Loucy (cell line): ENCODE results near the gene FCHO1.

Experiments used
- H2AFZ ChIP-seq: fragments of 200-600 bp; sonication (generic); 2 replicates; pipeline ENCODE4 v1.6.0; 2016; ENCODE audit warnings: antibody characterized with exemption, mild to moderate bottlenecking, low read length, moderate library complexity
- H3F3A ChIP-seq: fragments of 200-600 bp; 2 replicates; pipeline ENCODE4 v1.6.0; 2016; ENCODE audit warnings: antibody characterized with exemption, low read depth, mild to moderate bottlenecking
- H3K27me3 ChIP-seq: fragments of 200-600 bp; sonication (generic); 2 replicates; pipeline ENCODE4 v1.6.1; 2014; ENCODE audit warnings: low read length, mild to moderate bottlenecking; ENCODE audit not compliant: insufficient read depth, poor library complexity, severe bottlenecking
- H3K36me3 ChIP-seq: fragments of 200-600 bp; sonication (generic); 2 replicates; pipeline ENCODE4 v1.6.1; 2016; ENCODE audit warnings: low read length; ENCODE audit not compliant: insufficient read depth
- H3K4me1 ChIP-seq: fragments of 200-600 bp; sonication (generic); 2 replicates; pipeline ENCODE4 v1.5.1; 2014; ENCODE audit warnings: low read length, mild to moderate bottlenecking; ENCODE audit not compliant: insufficient read depth, poor library complexity, severe bottlenecking
- H3K4me2 ChIP-seq: fragments of 200-600 bp; sonication (generic); 2 replicates; pipeline ENCODE4 v1.6.0; 2014; ENCODE audit warnings: antibody characterized with exemption, low read length, low read depth, mild to moderate bottlenecking; ENCODE audit not compliant: poor library complexity, severe bottlenecking
- H3K4me3 ChIP-seq: fragments of 200-600 bp; sonication (generic); 2 replicates; pipeline ENCODE4 v1.5.1; 2014; ENCODE audit warnings: low read length, mild to moderate bottlenecking, mixed read lengths; ENCODE audit not compliant: poor library complexity, severe bottlenecking
- H3K79me2 ChIP-seq: fragments of 200-600 bp; sonication (generic); 2 replicates; pipeline ENCODE4 v1.6.1; 2014; ENCODE audit warnings: low read length; ENCODE audit not compliant: insufficient read depth
- H3K9ac ChIP-seq: fragments of 200-600 bp; sonication (generic); 2 replicates; pipeline ENCODE4 v1.6.0; 2014; ENCODE audit warnings: mild to moderate bottlenecking, low read depth, low read length, moderate library complexity; ENCODE audit not compliant: poor library complexity, severe bottlenecking
- H3K9me2 ChIP-seq: fragments of 200-600 bp; sonication (generic); replicated peaks from 2 replicates; pipeline ENCODE4 v1.6.1; 2016; ENCODE audit warnings: low read depth, low read length, mixed read lengths
- H3K9me3 ChIP-seq: fragments of 200-600 bp; sonication (generic); 2 replicates; pipeline ENCODE4 v1.6.1; 2014; ENCODE audit warnings: mild to moderate bottlenecking, antibody characterized with exemption, low read length, low read depth; ENCODE audit not compliant: insufficient read depth
- H4K20me1 ChIP-seq: fragments of 200-600 bp; sonication (generic); 2 replicates; pipeline ENCODE4 v1.6.0; 2014; ENCODE audit warnings: antibody characterized with exemption, low read length, mild to moderate bottlenecking; ENCODE audit not compliant: insufficient read depth, poor library complexity, severe bottlenecking
- CTCF ChIP-seq: fragments of 200-600 bp; sonication (generic); conservative IDR thresholded peaks from 2 replicates; pipeline ENCODE4 v1.5.1; 2014; ENCODE audit warnings: mild to moderate bottlenecking, antibody characterized with exemption, low read length
- EZH2phosphoT487 ChIP-seq: fragments of 200-600 bp; IDR thresholded peaks from 2 replicates; pipeline ENCODE4 v1.6.1; 2018; ENCODE audit warnings: antibody characterized with exemption, mild to moderate bottlenecking, moderate library complexity, borderline replicate concordance

FCHO1 gene

DNA sequence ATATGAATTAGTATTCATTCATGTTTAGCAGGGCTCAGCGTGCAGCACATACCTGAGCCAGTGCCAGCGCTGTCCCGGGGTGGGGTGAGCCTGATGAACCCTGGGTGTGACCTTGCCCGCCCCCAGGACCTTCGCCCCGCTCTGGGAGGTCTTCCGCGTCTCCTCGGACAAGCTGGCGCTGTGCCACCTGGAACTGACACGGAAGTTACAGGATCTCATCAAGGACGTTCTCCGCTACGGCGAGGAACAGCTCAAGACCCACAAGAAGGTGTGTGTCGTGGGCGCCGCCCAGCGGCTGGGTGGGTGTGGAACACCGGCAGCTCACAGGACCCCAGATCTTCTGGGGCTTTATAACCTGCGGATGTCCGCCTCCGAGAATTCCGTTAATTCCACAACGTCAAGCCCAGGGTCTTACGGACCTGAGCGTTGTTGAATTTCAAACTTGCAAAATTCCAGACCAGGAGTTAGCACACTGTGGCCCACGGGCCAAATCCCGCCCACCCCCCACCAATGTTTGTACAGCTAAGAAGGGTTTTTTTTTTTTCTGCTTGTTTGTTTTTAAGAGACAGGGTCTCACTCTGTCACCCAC lies 15.4 kb downstream of the FCHO1 start:
- Histone ChIP-seq H3K36me3 (peaks cover 50% of the 10 kb centered on the region; the same call in 1 of the 2 replicates), H3K4me1 (no peaks in the 10 kb centered on the region), H2AFZ (no peak overlapping the region), H3K4me2 (no peak overlapping the region), H3K27me3 (no peaks in the 10 kb centered on the region), H3K79me2 (no peaks in the 10 kb centered on the region), H3F3A (no peaks in the 10 kb centered on the region), H4K20me1 (no peaks in the 10 kb centered on the region), H3K9ac (no peak overlapping the region), H3K4me3 (no peak overlapping the region), H3K9me2 (no peaks in the 10 kb centered on the region), H3K9me3 (no peaks in the 10 kb centered on the region)
- no peak for TF ChIP-seq EZH2phosphoT487
- TF ChIP-seq CTCF, result no peak

DNA sequence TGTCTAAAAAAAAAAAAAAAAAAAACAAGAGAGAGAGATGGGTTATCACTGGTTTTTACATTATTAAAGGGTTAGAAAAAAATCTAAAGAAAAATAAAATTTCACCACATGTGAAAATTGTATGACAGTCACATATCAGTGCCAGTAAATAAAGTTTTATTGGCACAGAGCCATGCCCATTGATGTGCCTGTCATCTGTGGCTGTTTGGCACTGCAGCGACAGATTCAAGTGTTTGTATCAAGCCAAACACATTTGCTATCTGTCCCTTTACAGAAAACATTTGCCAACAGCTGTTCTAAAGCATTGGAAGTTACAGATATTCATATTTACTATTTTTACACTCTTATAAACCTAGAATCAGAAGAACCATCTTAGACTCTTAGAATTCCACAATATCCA lies 16.3 kb downstream of the FCHO1 start:
- Histone ChIP-seq H3K4me1 (no peaks in the 10 kb centered on the region), H3K9me2 (no peaks in the 10 kb centered on the region), H3K27me3 (no peaks in the 10 kb centered on the region), H3K4me3 (no peak overlapping the region), H3K9ac (no peak overlapping the region), H3K9me3 (no peaks in the 10 kb centered on the region), H4K20me1 (no peaks in the 10 kb centered on the region), H2AFZ (no peak overlapping the region), H3K4me2 (no peak overlapping the region), H3F3A (no peaks in the 10 kb centered on the region), H3K36me3 (peaks cover 57% of the 10 kb centered on the region; the same call in 1 of the 2 replicates), H3K79me2 (no peaks in the 10 kb centered on the region)
- no peak for TF ChIP-seq CTCF
- no peak for TF ChIP-seq EZH2phosphoT487

DNA sequence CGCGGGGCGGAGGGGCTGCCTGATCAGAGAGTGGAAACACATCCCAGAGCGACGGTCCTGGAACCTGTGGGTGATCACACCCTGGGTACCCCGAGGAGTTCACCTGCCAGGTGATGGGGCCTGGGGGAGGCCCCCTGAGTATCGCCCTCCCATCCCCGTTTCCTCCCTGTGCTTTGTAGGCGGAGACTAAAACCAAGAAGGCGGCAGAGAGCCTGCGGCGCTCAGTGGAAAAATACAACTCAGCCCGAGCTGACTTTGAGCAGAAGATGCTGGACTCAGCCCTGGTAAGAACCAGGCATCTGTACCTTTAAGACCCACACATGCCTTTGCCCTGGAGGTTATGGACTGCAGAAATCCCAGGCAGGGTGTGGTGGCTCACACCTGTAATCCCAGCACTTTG lies 19.3 kb downstream of the FCHO1 start:
- H3K4me3 ChIP-seq, result no peak overlapping the region
- H3K36me3 ChIP-seq, result peaks cover 58% of the 10 kb centered on the region; the same call in 1 of the 2 replicates
- H2AFZ ChIP-seq, result no peak overlapping the region
- no peaks in the 10 kb centered on the region for H3K4me1 ChIP-seq
- H3K9me3 ChIP-seq, result no peaks in the 10 kb centered on the region
- TF ChIP-seq EZH2phosphoT487 (no peak), CTCF (no peak)
- H4K20me1 ChIP-seq, result no peaks in the 10 kb centered on the region
- no peaks in the 10 kb centered on the region for H3K9me2 ChIP-seq
- H3K79me2 ChIP-seq, result no peaks in the 10 kb centered on the region
- H3K9ac ChIP-seq, result no peak overlapping the region
- no peak overlapping the region for H3K4me2 ChIP-seq
- H3K27me3 ChIP-seq, result no peaks in the 10 kb centered on the region
- no peaks in the 10 kb centered on the region for H3F3A ChIP-seq
